GM12874 (cell line): ENCODE data around the gene NAGA.
A peak's percentile ranks its signal among the peaks of the same experiment; 100 is the strongest.

Experiments
- CTCF ChIP-seq: IDR thresholded peaks from 2 replicates; pipeline ENCODE4 v1.5.1; 2011; ENCODE audit warnings: low read depth, mild to moderate bottlenecking, control low read depth, low read length, moderate library complexity; ENCODE audit not compliant: insufficient read depth

The NAGA gene

GRCh38 chr22:42070517-42071422 is at the start of gene NAGA:
Gene NAGA, minus strand, starts transcription at chr22:42070812. Its CDS starts 515 bp downstream, at chr22:42070297.
- no peak for TF ChIP-seq CTCF

- peak; percentile 3; the same call in 1 of the 2 replicates for TF ChIP-seq CTCF
These were observed 46.3 kb upstream of the NAGA start for GRCh38 chr22:42116848-42117424.

- peak; percentile 20; the same call in 1 of the 2 replicates for TF ChIP-seq CTCF
These were observed 44.1 kb upstream of the NAGA start for GRCh38 chr22:42114721-42115120.

- TF ChIP-seq CTCF: 0 out of 2 replicates have a peak, but pooled peaks have one; percentile 14
These were observed 42.2 kb upstream of the NAGA start for GRCh38 chr22:42112793-42113192.

GRCh38 chr22:42111798-42112197 is 41.2 kb upstream of the NAGA start:
- no peak for TF ChIP-seq CTCF

GRCh38 chr22:42108848-42109247 is 38.2 kb upstream of the NAGA start:
- no peak for TF ChIP-seq CTCF

- TF ChIP-seq CTCF: no peak
These were observed 30.6 kb upstream of the NAGA start for GRCh38 chr22:42101199-42101598.
